GM19452 (cell line): ENCODE results near the gene LMX1B.

ENCODE experiments used
- ATAC-seq: cut with Tn5 transposase; IDR thresholded peaks from one replicate; pipeline ENCODE4 v1.9.1; 2021; ENCODE audit not compliant: unreplicated experiment

Gene LMX1B

DNA sequence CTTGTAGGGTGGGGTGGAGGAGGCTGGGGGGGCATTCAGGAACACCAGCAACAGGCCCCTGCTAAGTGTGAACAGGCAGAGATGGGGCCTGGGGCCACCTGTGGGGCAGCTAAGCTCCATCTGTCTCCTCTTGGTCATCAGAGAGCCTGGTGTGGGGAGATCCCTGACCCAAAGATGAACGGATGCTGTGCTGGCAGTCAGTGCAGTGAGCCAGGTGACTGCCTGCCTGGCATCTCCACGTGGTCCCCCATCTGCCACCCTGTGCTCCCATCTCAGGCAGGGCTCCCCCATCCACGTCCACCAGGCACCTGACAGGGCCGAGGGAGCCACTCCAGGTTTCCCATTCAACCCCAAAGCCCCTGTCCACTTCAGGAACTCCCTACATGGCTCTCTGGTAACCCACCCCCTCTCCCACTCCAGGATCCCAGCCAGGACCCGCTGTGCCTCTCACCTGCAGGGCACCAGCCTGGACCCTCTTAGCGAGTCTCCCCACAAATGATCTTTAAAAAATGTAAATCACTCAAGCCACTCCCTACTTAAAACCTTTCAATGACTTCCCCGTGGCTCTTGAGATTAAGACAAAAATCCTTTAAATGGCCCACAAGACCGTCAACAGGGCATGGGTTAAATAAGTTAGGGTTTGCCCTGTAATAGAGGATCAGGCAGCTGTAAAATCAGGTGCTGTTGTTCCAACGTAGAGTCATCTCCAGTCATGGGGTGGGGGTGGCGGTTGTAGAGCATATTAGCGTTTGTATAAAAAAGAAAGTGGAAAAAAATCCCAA, 60.8 kb downstream of the LMX1B start:
- no peak for ATAC-seq

DNA sequence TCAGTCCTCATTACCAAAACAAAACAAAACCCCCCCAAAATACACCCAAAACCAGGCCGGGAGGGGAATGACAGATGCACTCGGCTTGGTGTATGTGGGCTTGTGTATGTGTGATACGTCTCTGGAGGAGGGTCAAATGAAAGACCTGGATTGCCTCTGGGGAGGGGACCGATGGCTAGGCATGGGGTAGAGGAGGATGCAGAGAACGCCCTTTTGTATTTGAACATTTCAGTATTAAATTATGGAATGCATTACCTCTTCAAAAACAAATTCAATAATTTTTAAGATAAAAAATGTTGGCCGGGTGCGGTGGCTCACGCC, 61.4 kb downstream of the LMX1B start:
- ATAC-seq, result no peak

DNA sequence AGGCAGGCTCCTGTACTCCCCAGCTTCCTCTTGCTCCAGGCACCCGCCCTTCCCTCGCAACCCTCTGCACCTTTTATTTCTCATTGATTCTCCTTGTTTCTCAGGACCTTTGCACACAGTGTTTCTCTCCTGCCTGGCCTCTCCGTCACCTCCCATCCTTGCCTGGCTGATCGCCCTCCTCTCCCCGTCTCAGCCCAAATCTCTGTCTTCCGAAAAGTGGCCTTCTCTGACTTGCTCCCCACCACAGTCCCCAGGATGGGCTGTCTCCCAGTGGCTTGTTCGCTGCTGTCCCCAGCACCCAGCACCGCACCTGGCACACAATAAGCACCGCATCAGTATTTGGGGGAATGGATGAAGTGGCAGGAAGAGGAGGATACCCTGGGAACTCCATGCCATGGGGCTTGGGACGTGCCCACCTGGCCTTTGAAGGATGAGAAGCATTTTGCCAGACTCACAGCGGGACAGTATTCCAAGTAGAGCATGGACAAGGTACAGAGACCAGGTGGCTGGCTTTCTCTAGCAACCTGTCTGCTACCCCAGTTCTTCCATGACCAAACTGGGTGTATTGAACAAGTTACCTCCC, 62.5 kb downstream of the LMX1B start:
- no peak for ATAC-seq

DNA sequence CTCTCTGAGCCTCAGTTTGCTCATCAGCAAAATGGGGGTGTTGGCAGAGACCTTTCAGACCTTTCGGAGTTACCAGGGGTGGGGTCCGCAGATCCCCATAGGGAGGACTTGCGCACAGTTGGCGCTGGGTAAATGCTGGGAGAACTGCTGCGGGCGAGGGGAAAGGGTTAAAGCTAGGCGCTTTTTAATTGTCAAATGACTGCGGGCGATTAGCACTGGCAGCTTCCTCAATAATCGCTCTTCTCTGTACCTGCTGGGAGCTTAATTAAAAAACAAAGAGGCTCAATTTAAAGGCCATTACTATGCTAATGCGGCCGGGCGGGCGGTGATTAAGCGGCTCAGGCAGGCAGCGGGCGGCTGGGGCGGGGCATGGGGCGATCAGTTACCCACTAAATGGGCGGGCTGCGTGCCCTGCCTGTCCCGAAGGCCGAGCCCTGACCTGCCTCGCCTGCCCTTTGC, 63.0 kb downstream of the LMX1B start:
- ATAC-seq, result no peak

DNA sequence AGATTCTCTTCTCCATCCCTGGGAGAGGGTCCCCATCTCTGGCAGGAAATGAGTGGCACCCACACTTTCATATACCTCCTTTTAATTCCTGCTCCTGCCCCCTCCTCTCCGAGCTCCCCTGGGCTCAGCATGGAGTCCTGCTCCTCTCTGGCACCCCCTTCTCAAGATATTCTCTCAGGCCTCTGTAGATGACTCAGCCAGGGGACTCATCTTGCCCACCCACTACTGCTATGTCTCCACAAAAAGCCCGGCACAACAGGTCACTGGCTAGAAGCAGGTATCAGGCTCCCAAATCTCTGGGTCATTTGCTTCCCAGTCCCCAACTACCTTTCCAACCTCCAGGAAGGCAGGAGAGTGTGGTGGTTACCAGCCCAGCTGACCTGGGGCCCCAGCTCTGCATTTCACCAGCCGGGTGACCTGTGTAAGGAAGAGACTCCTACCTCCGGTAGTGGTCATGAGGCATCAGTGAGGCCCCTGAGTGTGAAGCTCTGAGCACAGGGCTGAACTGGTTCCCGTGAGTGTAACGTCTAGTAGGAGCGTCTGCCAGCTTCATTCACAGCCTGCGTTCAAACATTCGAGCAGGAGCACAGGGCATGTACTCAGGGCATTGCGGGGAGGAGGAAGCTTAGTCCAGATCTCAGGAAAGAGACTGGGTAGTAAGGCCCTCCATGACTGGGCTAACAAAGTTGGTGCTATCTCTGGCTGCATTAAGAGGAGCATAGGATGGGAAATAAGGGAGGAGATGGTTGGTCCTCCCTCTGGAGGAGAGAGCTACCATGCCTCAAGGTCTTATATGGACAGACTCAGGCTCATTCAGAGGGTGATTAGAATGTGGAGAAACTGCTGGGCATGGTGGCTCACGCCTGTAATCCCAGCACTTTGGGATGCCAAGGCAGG, 63.7 kb downstream of the LMX1B start:
- no peak for ATAC-seq

DNA sequence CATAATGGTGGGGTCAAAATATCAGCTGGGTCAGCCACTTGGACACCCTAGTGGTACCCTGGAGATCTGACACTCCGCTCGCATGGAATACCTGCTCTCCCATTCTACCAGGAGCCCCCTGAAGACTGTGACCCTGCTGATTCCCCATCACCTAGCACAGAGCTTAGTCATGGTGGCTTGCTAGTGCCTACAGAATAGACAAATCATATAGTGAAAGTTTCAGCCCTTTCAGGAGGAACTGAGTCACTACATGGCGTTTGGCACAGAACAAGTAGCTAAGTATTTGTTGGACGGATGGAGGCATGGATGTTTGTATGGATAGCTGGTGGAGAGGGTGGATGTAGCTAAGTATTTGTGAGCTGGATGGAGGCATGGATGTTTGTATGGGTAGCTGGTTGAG, 65.3 kb downstream of the LMX1B start:
- no peak for ATAC-seq

DNA sequence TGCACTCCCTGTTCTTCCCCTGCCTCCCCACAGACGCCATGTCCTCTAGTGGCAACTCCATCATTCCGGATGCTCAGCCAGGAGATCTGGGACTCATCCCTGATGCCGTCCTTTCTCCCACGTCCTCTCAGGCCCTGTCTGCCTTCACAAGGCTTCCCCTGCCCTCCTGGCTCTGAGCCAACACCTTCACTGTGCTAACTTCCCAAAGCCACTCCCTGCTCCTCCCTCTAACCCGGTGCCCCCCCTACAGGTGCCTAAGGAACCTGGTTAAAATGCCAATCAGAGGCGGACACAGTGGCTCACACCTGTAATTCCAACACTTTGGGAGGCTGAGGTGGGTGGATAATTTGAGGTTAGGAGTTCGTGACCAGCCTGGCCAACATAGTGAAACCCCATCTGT, 67.6 kb downstream of the LMX1B start:
- ATAC-seq, result no peak

DNA sequence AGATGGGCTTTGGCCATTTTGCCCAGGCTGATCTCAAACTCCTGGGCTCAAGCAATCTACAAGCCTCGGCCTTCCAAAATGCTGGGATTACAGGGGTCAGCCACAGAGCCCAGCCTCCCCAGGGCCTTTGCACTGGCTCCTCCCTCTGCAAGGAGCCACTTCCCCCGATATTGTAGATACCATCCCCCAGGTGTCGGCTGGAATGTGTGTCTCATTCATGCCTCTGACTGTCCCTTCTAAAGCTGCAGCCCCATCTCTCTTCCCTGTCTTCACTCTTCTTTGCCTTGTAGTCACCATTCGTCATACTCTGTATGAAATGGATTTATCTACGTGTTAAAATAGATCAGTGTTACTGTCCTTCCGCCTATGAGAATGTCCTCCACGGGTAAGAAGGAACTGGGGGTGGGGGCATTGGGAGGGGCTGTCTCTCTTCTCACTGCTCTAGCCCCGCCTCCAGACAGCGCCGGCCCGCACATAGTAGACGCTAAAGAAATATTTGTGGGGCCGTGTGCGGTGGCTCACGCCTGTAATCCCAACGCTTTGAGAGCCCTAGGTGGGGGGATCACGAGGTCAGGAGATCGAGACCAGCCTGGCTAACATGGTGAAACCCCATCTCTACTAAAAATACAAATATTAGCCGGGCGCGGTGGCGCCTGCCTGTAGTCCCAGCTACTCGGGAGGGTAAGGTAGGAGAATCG, 68.5 kb downstream of the LMX1B start:
- ATAC-seq, result no peak

DNA sequence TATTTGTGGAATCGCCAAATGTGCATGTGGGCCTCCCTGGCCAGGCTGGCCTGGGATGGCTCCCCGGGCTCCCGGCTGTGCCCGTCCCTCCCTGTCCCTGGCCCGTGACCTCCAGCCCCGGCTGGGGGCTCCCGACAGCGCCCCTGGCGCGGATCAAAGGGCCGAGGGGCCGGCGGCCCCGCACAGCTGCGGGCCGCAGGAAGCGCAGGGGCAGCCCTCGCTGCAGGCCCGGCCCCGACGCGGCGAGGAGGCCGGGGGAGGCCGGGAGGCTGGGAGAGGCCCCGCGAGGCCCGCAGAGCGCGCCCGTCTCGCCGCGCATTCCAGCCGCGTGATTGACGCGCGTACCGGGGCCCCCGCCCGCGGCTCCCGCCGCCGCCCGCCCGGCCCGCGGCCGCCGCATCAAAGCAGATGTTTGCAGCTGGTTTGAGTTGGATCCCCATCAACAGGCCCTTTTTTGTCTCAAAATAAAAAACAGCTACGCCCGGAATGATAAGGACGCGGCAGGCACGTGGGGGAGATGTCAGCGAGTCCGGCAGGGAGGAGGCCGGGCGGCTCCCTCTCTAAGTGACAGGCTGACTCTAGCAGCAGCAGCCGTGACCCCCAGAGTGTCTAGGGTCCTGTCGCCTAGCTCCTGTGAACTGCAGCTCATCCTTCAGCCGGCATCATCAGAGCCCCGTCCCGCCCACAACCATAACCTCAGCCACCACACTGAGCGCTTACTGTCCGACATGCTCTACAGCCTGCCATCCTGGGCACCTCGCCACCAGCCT, 69.4 kb downstream of the LMX1B start:
- ATAC-seq, result no peak

DNA sequence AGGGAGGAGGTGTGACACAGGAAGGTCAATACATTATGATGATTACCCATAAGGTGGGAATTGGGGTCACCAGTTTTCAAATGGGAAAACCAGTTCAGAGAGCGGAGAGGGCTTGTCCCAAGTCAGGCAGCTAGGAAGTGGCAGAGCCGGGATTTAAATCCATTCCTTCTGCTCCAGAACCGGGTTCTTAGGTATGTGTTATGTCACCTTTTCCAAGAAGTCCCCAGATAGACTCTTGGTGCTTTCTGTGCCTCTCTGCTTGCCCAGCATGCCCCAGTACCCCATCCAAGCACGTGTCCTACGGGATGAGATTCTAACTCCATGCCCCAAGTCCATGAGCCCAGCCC, 69.9 kb downstream of the LMX1B start:
- ATAC-seq, result no peak

DNA sequence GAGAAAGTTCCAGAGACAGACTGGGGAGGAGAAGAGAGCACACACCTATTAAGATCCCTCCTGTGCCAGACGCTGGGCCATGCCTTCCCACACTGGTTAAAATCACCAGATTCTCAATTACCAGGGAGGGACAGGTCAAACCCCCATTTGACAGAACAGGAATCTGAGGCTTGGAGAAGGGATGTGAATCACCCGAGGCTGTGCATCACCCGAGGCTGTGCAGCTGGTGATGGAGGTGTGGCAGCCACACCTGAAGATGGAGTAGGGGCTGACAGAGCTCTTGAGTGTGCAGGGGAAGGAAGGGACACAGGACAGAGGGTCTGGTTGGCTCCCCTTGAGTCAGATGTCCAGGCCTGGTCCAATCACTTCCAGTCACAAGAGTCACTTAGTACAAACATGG, 70.6 kb downstream of the LMX1B start:
- no peak for ATAC-seq

DNA sequence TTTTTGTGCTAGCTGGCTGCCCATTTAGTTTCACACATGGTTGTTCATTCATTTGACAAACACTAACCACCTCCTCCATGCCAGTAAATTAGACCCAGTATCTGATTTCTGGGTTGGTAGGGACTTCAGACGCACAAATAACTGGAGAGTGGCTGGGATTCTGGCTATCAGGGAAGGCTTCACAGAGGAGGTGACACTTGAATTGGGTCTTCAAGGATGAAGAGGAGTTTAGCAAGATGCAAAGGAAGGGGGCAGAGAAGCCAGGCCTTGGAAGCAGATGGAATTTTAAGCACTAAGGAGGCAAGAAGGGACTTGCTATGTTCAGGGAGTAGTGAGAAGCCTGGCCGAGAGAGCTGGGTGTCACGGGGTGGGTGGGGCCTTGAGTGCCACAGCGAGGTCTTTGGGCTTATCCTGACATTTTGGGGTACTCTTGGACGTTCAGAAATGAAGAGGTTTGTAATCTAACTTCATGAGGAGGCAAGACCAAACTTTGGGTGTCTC, 71.3 kb downstream of the LMX1B start:
- no peak for ATAC-seq

DNA sequence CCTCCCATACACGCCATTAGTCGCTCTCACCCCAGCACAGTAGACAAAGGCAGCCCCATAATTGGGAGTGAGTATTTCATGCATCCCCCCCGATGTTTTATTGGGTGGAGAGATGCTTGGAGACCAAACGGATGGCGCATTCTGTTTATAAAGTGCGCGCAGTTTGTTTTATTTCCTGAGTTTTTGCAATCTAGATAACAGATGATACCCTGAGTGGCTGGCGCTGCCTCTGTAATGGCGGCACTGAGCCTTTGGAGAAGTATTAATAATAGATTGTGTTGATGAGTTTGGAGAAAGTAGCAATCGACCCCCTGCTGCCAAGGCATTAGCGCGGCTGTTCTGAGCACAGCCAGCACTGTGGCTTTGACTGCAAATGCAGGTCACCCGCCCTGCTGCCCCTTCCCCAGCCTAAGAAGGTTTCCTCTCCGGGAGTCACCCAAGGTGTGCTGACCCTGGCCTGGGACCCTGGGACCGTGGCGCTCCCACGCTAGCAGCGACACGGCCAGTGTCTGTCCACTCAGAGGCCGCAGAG, 74.3 kb downstream of the LMX1B start:
- ATAC-seq, result no peak

DNA sequence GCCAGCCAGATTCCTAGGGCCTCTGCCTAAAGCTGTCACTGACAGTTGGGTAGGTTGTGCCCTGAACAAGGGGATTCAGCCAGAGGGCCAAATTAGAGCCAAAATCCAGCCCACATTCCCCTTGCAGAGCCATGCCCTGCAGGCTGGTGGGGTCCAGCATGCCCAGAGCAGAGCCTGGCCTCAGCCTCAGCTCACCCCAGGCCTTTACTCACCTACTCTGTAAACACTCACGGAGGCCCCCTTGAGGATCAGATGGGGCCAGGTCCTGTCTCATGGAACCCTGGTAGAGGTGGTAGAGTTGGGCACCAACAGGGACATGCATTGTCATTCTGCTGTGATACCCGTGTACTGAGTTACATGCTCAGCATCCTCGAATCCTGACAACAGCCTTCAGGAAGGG, 74.9 kb downstream of the LMX1B start:
- no peak for ATAC-seq

DNA sequence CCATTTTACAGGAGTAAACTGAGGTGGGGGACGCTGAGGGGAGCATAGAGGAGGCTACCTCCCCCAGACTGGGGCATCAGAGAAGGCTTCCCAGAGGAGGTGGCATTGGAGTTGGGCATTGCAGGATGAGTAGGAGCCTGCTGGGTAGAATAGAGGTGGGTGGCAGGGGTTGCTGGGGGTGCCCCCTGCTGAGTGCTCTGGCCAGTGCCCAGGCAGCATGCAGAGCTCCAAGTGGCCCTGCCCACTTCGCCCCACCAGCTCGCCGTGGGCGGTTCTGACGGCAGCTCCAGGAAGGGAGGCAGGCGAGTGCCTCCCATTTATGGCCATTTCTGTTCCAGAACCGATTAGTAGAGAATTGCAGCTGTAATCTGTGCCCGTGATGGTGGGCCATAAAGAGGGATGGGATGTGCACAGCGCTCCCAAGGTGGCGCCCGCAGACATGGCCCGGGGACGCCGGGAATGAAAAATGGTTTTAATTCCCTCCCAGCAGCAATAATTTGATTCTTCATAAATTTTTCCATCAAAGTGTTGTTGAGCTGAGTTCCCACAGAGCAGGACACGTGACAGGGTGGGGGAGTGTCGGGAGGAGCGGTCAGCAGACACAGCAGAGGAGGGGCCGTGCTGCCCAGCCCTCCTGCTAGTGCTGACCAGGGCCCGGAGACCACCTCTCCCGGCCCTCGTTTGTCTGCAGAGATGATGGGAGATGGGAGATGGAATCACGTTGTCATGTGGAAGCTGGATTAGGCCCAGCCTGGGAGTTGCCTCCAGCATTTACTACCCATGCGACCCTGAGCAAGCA, 75.5 kb downstream of the LMX1B start:
- ATAC-seq, result no peak

DNA sequence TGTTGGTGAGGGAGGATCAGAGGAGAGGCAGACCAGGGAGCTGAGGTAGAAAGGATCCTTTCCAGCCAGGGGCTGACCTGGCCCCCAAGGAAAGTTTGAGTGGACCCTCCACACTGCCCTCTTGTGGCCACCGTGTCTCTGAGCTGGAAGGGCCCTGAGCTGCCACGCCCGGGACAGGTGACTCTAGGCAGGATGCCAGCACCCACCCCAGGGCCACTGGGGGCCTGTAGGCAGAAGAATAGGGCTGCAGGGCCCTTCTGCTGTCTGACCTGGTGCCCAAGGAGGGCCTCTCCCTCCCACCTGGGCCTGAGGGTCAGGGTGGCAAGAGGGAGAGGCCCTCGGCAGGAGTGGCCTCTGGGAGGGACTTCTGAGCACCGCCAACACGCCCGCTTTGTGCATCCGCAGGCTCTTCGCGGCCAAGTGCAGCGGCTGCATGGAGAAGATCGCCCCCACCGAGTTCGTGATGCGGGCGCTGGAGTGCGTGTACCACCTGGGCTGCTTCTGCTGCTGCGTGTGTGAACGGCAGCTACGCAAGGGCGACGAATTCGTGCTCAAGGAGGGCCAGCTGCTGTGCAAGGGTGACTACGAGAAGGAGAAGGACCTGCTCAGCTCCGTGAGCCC, 76.8 kb downstream of the LMX1B start:
- ATAC-seq, result no peak

DNA sequence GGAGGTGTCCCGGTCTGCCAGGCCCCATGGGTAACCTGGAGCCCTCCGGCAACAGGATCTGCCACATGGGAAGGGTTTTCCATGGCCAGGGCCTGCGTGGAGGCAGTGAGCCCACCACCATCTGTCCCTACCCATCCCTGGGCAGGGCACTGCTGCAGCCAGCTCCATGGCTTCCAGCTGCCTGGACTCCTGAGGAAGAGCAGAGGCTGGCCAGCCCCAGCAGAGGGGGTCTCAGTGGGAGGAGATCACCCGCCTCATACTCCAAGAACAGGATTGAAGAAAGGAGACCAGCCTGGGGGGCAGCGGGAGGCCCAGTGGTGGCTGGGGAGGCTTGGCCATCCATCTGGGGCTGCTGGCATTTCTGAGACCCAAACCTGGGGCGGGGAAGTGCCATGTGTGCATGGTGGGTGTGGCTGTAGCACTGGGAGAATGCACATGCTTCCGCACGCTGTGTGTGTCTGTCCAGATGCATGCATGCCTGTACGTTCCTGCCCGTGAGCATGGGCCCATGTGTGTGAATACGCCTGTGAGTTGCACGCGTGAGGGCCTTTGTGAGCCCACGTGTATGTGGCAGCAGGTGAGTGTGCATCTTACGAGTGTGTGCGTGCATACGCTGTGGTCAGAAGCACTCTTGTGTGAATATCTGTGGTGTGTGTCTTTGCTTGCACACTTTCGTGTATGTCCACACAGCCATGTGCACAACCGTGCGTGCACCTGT, 78.5 kb downstream of the LMX1B start:
- ATAC-seq, result no peak

DNA sequence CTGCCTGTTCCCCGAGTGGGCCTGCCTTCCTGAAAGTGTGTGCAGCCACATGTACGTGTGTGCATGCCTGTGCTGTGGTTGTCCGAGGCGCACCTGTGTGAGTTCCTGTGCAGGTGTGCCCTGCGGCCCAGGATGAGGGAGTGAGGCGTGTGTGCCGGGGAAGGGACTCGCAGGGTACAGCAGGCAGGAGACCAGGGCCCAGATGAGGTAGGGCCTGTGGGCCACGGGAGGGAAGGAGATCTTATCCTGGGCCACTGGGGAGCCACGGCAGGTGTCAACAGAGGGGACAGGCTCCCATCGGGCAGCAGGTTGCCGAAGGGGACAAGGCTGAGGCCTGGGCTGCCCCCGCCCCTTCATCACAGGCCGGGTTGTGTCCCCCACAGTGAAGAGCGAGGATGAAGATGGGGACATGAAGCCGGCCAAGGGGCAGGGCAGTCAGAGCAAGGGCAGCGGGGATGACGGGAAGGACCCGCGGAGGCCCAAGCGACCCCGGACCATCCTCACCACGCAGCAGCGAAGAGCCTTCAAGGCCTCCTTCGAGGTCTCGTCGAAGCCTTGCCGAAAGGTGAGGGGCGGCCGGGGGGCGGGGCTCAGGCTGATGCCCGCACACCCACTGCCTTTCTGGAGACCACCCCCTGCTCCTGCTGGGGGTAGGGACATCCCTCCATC, 79.2 kb downstream of the LMX1B start:
- ATAC-seq, result no peak
